Chondrocyte (in vitro differentiated cells): ENCODE measurements around the gene TUBG1. TPM values are rescaled to one million over a fixed set of nuclear protein-coding genes. Genes with fewer than 3 reads are reported as not detected.

Experiments used
- DNase-seq: peaks from one replicate; pipeline ENCODE4 v3.0.0; 2021; ENCODE audit warnings: mixed read lengths, low spot score
- H3K27ac Mint-ChIP-seq: one replicate; pipeline ENCODE4 v1.8.0; 2021; ENCODE audit warnings: mild to moderate bottlenecking, moderate library complexity, mixed read lengths; ENCODE audit not compliant: unreplicated experiment
- H3K27me3 Mint-ChIP-seq: 2 replicates; pipeline ENCODE4 v1.8.0; 2021; ENCODE audit warnings: low read depth, mixed read lengths
- H3K36me3 Mint-ChIP-seq: 2 replicates; pipeline ENCODE4 v1.8.0; 2021; ENCODE audit warnings: low read depth, mixed read lengths
- H3K4me1 Mint-ChIP-seq: 2 replicates; pipeline ENCODE4 v1.8.0; 2021; ENCODE audit warnings: low read depth, mild to moderate bottlenecking, mixed read lengths
- H3K4me3 Mint-ChIP-seq: one replicate; pipeline ENCODE4 v1.8.0; 2021; ENCODE audit warnings: mild to moderate bottlenecking, moderate library complexity, mixed read lengths; ENCODE audit not compliant: unreplicated experiment
- H3K9me3 Mint-ChIP-seq: 2 replicates; pipeline ENCODE4 v1.8.0; 2021; ENCODE audit warnings: low read depth, mixed read lengths
- total RNA-seq: library from RNA; stranded (reverse); gene quantifications from 3 replicates; pipeline ENCODE4 v1.2.1, GENCODE V29; 2021
- TF ChIP-seq, protein P1 (sequence below): fragments of 200-600 bp; sonication (generic); IDR thresholded peaks from 2 replicates; pipeline ENCODE4 v1.5.0; 2021; ENCODE audit warnings: antibody characterized with exemption, mild to moderate bottlenecking, moderate library complexity

TUBG1 gene
- total RNA-seq, 1 donor from 2014 or later: 41.1 TPM

DNA sequence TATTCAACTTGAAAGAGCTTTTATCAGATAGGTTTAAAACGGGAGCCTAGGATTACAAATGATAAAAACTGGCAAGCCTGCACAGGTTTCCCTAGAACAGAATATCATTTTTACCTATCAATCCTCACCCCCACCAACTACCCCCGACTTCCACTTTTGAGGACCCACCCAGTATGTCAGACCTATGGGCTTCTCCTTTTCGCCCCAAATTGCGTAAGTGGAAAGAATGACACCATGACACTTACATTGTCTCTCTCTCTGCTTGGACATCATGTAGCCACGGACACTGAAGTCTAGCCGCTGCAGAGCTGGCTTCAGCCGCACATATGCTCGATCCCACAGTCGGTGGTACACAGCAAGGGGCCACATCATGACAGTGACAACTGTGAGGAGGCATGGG, 24.6 kb upstream of the TUBG1 start:
- H3K4me3 Mint-ChIP-seq: no peak overlapping the region
- no peaks in the 10 kb centered on the region for H3K27me3 Mint-ChIP-seq
- H3K4me1 Mint-ChIP-seq: peaks cover 2% of the 10 kb centered on the region
- DNase-seq: no peak
- no peak overlapping the region for H3K27ac Mint-ChIP-seq
- no peaks in the 10 kb centered on the region for H3K9me3 Mint-ChIP-seq
- H3K36me3 Mint-ChIP-seq: peaks cover 24% of the 10 kb centered on the region
- TF ChIP-seq, protein P1, sequence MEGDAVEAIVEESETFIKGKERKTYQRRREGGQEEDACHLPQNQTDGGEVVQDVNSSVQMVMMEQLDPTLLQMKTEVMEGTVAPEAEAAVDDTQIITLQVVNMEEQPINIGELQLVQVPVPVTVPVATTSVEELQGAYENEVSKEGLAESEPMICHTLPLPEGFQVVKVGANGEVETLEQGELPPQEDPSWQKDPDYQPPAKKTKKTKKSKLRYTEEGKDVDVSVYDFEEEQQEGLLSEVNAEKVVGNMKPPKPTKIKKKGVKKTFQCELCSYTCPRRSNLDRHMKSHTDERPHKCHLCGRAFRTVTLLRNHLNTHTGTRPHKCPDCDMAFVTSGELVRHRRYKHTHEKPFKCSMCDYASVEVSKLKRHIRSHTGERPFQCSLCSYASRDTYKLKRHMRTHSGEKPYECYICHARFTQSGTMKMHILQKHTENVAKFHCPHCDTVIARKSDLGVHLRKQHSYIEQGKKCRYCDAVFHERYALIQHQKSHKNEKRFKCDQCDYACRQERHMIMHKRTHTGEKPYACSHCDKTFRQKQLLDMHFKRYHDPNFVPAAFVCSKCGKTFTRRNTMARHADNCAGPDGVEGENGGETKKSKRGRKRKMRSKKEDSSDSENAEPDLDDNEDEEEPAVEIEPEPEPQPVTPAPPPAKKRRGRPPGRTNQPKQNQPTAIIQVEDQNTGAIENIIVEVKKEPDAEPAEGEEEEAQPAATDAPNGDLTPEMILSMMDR: no peak

DNA sequence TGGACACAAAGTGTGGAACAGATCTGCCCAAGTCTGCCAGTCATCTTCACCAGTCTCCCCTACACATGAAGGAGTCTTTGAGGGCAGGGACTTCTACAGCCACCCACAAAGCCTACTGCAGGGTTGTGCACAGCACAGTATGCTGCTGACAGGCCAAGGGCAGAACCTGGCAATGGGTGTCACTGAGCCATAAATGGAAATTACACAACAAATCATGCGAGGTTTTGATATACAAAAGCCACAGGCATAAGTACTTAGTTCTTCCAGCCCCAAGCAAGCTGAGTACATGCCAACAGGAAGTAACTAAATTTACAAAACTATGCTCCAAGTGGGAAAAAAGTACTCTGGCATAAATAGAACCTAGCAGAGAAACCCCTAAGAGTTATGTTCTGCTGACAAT, 24.1 kb upstream of the TUBG1 start:
- Mint-ChIP-seq H3K4me3 (no peak overlapping the region), H3K9me3 (no peaks in the 10 kb centered on the region), H3K27me3 (no peaks in the 10 kb centered on the region), H3K27ac (no peak overlapping the region), H3K36me3 (peaks cover 26% of the 10 kb centered on the region), H3K4me1 (peaks cover 2% of the 10 kb centered on the region)
- TF ChIP-seq, protein P1: no peak
- no peak for DNase-seq

DNA sequence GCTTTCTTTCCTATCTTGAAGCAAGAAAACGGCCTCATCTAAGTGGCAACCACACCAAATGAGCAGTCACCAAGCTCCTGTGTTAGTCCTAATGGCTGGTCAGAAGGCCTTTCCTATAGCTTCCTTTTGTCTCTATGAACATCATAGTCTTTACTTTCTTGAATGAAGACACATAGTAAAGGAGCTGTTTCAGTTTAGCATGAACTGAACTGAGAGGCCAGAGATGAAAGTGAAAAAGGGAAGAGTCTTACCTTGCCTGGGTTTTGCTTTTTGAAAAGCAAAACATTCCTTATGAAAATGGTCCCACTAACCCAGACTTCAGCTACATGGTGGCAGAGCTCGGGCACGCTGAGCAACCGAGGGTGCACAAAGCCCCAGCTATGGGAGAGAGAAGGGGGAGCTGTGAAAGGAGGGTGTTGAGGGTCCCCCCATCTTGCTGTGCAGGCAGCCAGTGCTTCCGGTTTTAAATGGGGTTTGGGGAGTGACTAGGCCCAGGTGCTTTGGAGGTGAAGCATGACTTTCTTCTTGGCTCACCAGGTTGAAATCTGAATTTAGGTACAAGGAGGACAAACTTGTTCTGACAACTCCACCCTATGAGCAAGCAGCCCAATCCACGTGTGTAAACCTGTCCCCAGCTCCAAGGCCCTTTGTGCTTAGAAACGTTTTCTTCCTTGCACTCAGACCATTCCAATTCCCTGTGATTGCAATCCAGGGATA, 22.8 kb upstream of the TUBG1 start:
- peaks cover 2% of the 10 kb centered on the region for H3K4me1 Mint-ChIP-seq
- no peak overlapping the region for H3K4me3 Mint-ChIP-seq
- no peaks in the 10 kb centered on the region for H3K27me3 Mint-ChIP-seq
- H3K36me3 Mint-ChIP-seq: peaks cover 31% of the 10 kb centered on the region
- peak overlapping the region; percentile 64 for H3K27ac Mint-ChIP-seq
- TF ChIP-seq, protein P1: no peak
- H3K9me3 Mint-ChIP-seq: no peaks in the 10 kb centered on the region
- DNase-seq: peak; percentile 33

DNA sequence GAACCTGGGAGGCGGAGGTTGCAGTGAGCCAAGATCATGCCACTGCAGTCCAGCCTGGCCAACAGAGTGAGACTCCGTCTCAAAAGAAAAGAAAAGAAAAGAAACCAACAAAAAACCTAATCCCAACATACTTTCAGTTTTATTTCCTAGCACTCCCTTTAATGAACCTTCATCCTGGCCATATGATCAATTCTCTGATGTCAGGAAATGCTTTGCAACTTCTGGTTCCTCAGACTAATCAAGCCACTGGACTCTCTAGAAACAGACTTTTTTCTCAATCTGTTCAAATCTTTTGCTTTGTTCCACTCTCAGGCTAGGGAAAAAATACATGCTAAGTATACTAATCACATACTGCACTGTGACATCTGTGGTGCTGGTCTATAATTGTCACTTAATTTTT, 18.6 kb upstream of the TUBG1 start:
- DNase-seq: no peak
- H3K27me3 Mint-ChIP-seq: no peaks in the 10 kb centered on the region
- peaks cover 2% of the 10 kb centered on the region for H3K4me1 Mint-ChIP-seq
- no peak overlapping the region for H3K27ac Mint-ChIP-seq
- peaks cover 21% of the 10 kb centered on the region for H3K36me3 Mint-ChIP-seq
- TF ChIP-seq, protein P1: no peak
- no peak overlapping the region for H3K4me3 Mint-ChIP-seq
- H3K9me3 Mint-ChIP-seq: no peaks in the 10 kb centered on the region

DNA sequence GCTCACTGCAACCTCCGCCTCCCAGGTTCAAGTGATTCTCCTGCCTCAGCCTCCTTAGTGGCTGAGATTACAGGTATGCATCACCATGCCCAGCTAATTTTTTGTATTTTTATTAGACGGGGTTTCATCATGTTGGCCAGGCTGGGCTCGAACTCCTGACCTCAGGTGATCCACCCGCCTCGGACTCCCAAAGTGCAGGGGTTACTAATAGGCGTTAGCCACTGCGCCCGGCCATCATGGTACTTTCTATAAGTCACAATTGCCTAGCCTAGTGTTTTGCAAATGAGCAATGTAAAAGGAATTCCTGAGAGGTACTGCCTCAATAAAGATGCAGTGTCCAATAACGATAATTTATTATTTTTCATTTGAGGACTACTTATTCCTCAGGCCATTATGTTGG, 18.1 kb upstream of the TUBG1 start:
- Mint-ChIP-seq H3K27me3 (no peaks in the 10 kb centered on the region), H3K27ac (no peak overlapping the region), H3K4me1 (peaks cover 2% of the 10 kb centered on the region), H3K9me3 (no peaks in the 10 kb centered on the region), H3K36me3 (peaks cover 23% of the 10 kb centered on the region), H3K4me3 (no peak overlapping the region)
- TF ChIP-seq, protein P1: no peak
- peak; percentile 25 for DNase-seq
